GM23338 (cell line): Measurements from ENCODE around the gene SSMEM1.

Source experiments
- EZH2 ChIP-seq: fragments of 200-600 bp; sonication (generic); IDR thresholded peaks from one replicate; pipeline ENCODE4 v1.8.0; 2017; ENCODE audit warnings: antibody characterized with exemption, mild to moderate bottlenecking, low read depth; ENCODE audit not compliant: unreplicated experiment
- EZH2phosphoT487 ChIP-seq: fragments of 200-600 bp; sonication (generic); IDR thresholded peaks from one replicate; pipeline ENCODE4 v1.8.1; 2018; ENCODE audit warnings: antibody characterized with exemption; ENCODE audit not compliant: unreplicated experiment
- TF ChIP-seq, protein P1 (sequence below), 2 experiments: fragments of 200-600 bp in 1 of 2; sonication (generic) in 1 of 2; conservative IDR thresholded peaks; 2 replicates each; pipeline versions ENCODE4 v1.5.1 to v1.6.1; 2016 to 2017; ENCODE audit warnings: antibody characterized with exemption in 2 of 2, low read depth in 2 of 2, mild to moderate bottlenecking in 2 of 2, moderate library complexity in 1 of 2

- TF ChIP-seq, protein P1, sequence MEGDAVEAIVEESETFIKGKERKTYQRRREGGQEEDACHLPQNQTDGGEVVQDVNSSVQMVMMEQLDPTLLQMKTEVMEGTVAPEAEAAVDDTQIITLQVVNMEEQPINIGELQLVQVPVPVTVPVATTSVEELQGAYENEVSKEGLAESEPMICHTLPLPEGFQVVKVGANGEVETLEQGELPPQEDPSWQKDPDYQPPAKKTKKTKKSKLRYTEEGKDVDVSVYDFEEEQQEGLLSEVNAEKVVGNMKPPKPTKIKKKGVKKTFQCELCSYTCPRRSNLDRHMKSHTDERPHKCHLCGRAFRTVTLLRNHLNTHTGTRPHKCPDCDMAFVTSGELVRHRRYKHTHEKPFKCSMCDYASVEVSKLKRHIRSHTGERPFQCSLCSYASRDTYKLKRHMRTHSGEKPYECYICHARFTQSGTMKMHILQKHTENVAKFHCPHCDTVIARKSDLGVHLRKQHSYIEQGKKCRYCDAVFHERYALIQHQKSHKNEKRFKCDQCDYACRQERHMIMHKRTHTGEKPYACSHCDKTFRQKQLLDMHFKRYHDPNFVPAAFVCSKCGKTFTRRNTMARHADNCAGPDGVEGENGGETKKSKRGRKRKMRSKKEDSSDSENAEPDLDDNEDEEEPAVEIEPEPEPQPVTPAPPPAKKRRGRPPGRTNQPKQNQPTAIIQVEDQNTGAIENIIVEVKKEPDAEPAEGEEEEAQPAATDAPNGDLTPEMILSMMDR (conservative IDR thresholded peaks at IDR 0.05; ENCODE audit: low read depth in 2 of 2), result no peak
- TF ChIP-seq EZH2, result no peak
- TF ChIP-seq EZH2phosphoT487, result no peak
Observed at GRCh38 chr7:130218806-130219620, 11.4 kb downstream of the SSMEM1 start.
